Measurements from ENCODE around the gene PCP2. TPM values are rescaled to one million over a fixed set of nuclear protein-coding genes. Genes with fewer than 3 reads are reported as not detected.

PCP2 gene
- total and polyA plus RNA-seq, 7 donors: 1.0 TPM; not detected in 6

GRCh38 chr19:7654401-7654800 is 20.9 kb upstream of the PCP2 start:
- Histone ChIP-seq H3K36me3 (no peaks in the 10 kb centered on the region), H3K27ac (no peak overlapping the region), H3K4me3 (no peak overlapping the region), H3K27me3 (peaks cover 0 to 10% (median 0%) of the 10 kb centered on the region in 3 donors), H3K9me3 (no peaks in the 10 kb centered on the region), H3K4me1 (peaks cover 0 to 8% (median 4%) of the 10 kb centered on the region in 4 donors)
- no peak for DNase-seq
- intact Hi-C loops (cut with DNase I): no loop called here
- TF ChIP-seq POLR2AphosphoS5 (IDR thresholded peaks at IDR 0.05) (no peak), POLR2A (IDR thresholded peaks at IDR 0.05) (no peak), EP300 (IDR thresholded peaks at IDR 0.05) (no peak)
- TF ChIP-seq, protein P1, sequence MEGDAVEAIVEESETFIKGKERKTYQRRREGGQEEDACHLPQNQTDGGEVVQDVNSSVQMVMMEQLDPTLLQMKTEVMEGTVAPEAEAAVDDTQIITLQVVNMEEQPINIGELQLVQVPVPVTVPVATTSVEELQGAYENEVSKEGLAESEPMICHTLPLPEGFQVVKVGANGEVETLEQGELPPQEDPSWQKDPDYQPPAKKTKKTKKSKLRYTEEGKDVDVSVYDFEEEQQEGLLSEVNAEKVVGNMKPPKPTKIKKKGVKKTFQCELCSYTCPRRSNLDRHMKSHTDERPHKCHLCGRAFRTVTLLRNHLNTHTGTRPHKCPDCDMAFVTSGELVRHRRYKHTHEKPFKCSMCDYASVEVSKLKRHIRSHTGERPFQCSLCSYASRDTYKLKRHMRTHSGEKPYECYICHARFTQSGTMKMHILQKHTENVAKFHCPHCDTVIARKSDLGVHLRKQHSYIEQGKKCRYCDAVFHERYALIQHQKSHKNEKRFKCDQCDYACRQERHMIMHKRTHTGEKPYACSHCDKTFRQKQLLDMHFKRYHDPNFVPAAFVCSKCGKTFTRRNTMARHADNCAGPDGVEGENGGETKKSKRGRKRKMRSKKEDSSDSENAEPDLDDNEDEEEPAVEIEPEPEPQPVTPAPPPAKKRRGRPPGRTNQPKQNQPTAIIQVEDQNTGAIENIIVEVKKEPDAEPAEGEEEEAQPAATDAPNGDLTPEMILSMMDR (IDR thresholded peaks at IDR 0.05): no peak
- 75 to 81% methylated on average over 8 of the region's 8 CpGs for WGBS, 2 donors

- WGBS, 2 donors: 4 to 5% methylated on average over 28 of the region's 28 CpGs
- TF ChIP-seq POLR2A (IDR thresholded peaks at IDR 0.05): no peak
- TF ChIP-seq POLR2AphosphoS5 (IDR thresholded peaks at IDR 0.05): peak in 1 of 4 donors; percentile 46
- TF ChIP-seq, protein P1 (IDR thresholded peaks at IDR 0.05): peak; percentile 88 to 96 (median 92)
- TF ChIP-seq EP300 (IDR thresholded peaks at IDR 0.05): no peak
- H3K9me3 ChIP-seq: no peaks in the 10 kb centered on the region
- no peaks in the 10 kb centered on the region for H3K36me3 ChIP-seq
- H3K27me3 ChIP-seq: peaks cover 0 to 12% (median 0%) of the 10 kb centered on the region in 3 donors
- peak; percentile 90 for DNase-seq
- H3K27ac ChIP-seq: peak overlapping the region in 1 of 4 donors; percentile 35
- intact Hi-C loops (cut with DNase I): loop anchor here (1.0 to 2.0 kb wide), 2 partner anchors 28 to 149 kb away; partner anchors contain the start of gene TRAPPC5
- peaks cover 0 to 8% (median 4%) of the 10 kb centered on the region in 4 donors for H3K4me1 ChIP-seq
- H3K4me3 ChIP-seq: peak overlapping the region in 2 of 4 donors; percentile 28 to 30
Measured at GRCh38 chr19:7652061-7652641, 18.6 kb upstream of the PCP2 start.

DNA sequence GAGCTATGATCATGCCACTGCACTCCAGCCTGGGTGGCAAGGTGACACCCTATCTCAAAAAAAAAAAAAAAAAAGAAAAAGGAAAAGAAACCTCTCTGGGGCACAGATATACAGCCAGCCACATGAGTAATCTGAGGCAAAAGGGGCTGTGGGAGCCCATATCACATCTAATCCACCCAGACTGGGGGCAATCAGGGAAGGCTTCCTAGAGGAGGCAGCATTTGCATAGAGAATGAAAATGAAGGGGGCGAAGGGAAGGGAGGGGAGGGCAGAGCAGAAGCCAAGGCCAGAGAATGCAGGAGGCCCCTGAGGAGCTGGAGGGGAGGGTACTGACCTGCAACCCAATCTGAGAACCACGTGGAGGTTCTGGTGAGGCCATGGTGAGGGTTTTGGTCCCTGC is 16.6 kb upstream of the PCP2 start:
- Histone ChIP-seq H3K36me3 (no peaks in the 10 kb centered on the region), H3K4me3 (no peak overlapping the region), H3K9me3 (no peaks in the 10 kb centered on the region), H3K4me1 (peaks cover 0 to 8% (median 4%) of the 10 kb centered on the region in 4 donors), H3K27ac (no peak overlapping the region), H3K27me3 (peaks cover 0 to 28% (median 4%) of the 10 kb centered on the region in 3 donors)
- DNase-seq: no peak
- TF ChIP-seq POLR2A (IDR thresholded peaks at IDR 0.05) (no peak), EP300 (IDR thresholded peaks at IDR 0.05) (no peak), POLR2AphosphoS5 (IDR thresholded peaks at IDR 0.05) (no peak)
- TF ChIP-seq, protein P1 (IDR thresholded peaks at IDR 0.05): no peak
- intact Hi-C loops (cut with DNase I): no loop called here
- WGBS, 2 donors: 46 to 57% methylated on average over 2 of the region's 2 CpGs

DNA sequence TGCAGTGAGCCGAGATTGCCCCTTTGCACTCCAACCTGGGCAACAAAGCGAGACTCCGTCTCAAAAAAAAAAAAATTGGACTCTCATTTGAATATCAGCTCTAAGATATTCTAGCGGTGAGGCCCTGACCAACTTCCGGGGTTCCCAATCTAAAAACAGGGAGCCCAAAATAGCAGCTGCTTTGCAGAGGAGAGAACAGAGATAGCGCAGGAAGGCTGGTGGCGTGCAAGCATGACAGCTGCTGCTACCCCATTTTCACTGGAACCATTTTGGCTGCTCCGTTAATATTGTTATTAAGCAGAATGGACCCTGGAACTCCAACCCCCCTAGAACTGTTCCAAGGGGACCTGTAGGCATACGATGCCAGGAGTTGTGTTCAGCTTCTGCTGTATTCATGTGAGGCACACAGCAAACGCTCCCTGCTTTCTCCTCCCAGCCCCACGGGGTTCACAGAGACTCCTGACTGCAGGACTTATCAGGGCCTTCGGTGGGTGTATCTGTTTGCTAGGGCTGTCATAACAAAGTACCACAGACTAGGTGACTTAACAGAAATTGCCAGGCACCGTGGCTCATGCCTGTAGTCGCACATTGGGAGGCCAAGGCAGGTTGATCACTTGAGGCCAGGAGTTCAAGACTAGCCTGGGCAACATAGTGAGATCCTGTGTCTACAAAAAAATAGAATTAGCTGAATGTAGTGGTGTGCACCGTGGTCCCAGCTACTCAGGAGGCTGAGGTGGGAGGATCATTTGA is 14.9 kb upstream of the PCP2 start:
- intact Hi-C loops (cut with DNase I): no loop called here
- no peaks in the 10 kb centered on the region for H3K36me3 ChIP-seq
- H3K4me1 ChIP-seq: peaks cover 0 to 8% (median 4%) of the 10 kb centered on the region in 4 donors
- no peak for DNase-seq
- no peak overlapping the region for H3K4me3 ChIP-seq
- H3K27me3 ChIP-seq: peaks cover 0 to 34% (median 10%) of the 10 kb centered on the region in 3 donors
- no peaks in the 10 kb centered on the region for H3K9me3 ChIP-seq
- TF ChIP-seq EP300 (IDR thresholded peaks at IDR 0.05) (no peak), POLR2AphosphoS5 (IDR thresholded peaks at IDR 0.05) (no peak), POLR2A (IDR thresholded peaks at IDR 0.05) (no peak)
- TF ChIP-seq, protein P1 (IDR thresholded peaks at IDR 0.05): no peak
- H3K27ac ChIP-seq: no peak overlapping the region
- 87 to 90% methylated on average over 15 of the region's 15 CpGs for WGBS, 2 donors
